Motor neuron (in vitro differentiated cells): ENCODE results near the gene SSBP2. TPM values are rescaled to one million over a fixed set of nuclear protein-coding genes. Genes with fewer than 3 reads are reported as not detected.

ENCODE experiments used
- total RNA-seq, 8 experiments: library from RNA; unstranded; fragments of 300-600 nt; gene quantifications; 2 replicates each; pipeline versions ENCODE4 v1.2.3 to v1.2.4, GENCODE V29; 2022

The SSBP2 gene
- total RNA-seq, 8 experiments from 2014 or later, result 18.3 to 129 (median 61.7) TPM

Other genes with a start within 250 kb of the SSBP2 start
- 10 to 100 TPM in 3 of 8 experiments, 1 to 10 TPM in 5; 4.5 to 15.9 (median 7.8) TPM for gene ATG10, start 220.9 kb upstream of the SSBP2 start, total RNA-seq